K562 treated with DMSO at 1 percent for 4 hours (cell line): ENCODE measurements around the gene CMA1. TPM values are rescaled to one million over a fixed set of nuclear protein-coding genes. Genes with fewer than 3 reads are reported as not detected.

Experiments
- total RNA-seq: library from RNA; unstranded; fragments of 300-600 nt; gene quantifications from 2 replicates; pipeline ENCODE4 v1.2.3, GENCODE V29; 2022; ENCODE audit not compliant: insufficient read depth

CMA1 gene
- not detected in 2 replicates for total RNA-seq

GRCh38 chr14:24508155-24508840 lies at the start of gene CMA1:
Gene CMA1 (minus strand): TSS chr14:24508265. CDS start chr14:24508235, 30 bp downstream.

Other genes with a start within 250 kb of the CMA1 start
- gene TGM1, start 245.1 kb downstream of the CMA1 start, total RNA-seq: 0.88 and 1.5 TPM in 2 replicates
- 15.3 and 18.0 TPM in 2 replicates for gene RABGGTA, start 236.7 kb downstream of the CMA1 start, total RNA-seq
- gene DHRS1, start 208.5 kb downstream of the CMA1 start, total RNA-seq: 22.2 and 26.0 TPM in 2 replicates
- 4.7 and 6.1 TPM in 2 replicates for gene NOP9, start 208.4 kb downstream of the CMA1 start, total RNA-seq
- gene CIDEB, start 200.3 kb downstream of the CMA1 start, total RNA-seq: not detected in 2 replicates
- gene LTB4R2, start 198.1 kb downstream of the CMA1 start, total RNA-seq: 2.2 and 6.4 TPM in 2 replicates
- 4.0 and 5.3 TPM in 2 replicates for gene LTB4R, start 196.8 kb downstream of the CMA1 start, total RNA-seq
- 0.59 TPM in 1 of 2 replicates, not detected in the other for gene ADCY4, start 173.2 kb downstream of the CMA1 start, total RNA-seq
- not detected in 2 replicates for gene RIPK3, start 168.3 kb downstream of the CMA1 start, total RNA-seq
- 2.9 and 5.1 TPM in 2 replicates for gene NFATC4, start 140.1 kb downstream of the CMA1 start, total RNA-seq
- 0.94 and 1.3 TPM in 2 replicates for gene NYNRIN, start 109.3 kb downstream of the CMA1 start, total RNA-seq
- 0.71 TPM in 1 of 2 replicates, not detected in the other for gene CBLN3, start 78.6 kb downstream of the CMA1 start, total RNA-seq
- 24.9 and 30.8 TPM in 2 replicates for gene KHNYN, start 78.3 kb downstream of the CMA1 start, total RNA-seq
- gene SDR39U1, start 65.5 kb downstream of the CMA1 start, total RNA-seq: 51.9 and 69.4 TPM in 2 replicates
- gene CTSG, start 68.0 kb upstream of the CMA1 start, total RNA-seq: not detected in 2 replicates
- gene GZMH, start 101.4 kb upstream of the CMA1 start, total RNA-seq: 2.0 TPM in 1 of 2 replicates, not detected in the other
- not detected in 2 replicates for gene GZMB, start 125.9 kb upstream of the CMA1 start, total RNA-seq